ENCODE data around the gene IMPA2. TPM values are rescaled to one million over a fixed set of nuclear protein-coding genes. Genes with fewer than 3 reads are reported as not detected.

The IMPA2 gene
- total and polyA plus RNA-seq, 2 of the 13 experiments (the other 11 are each of a cell fraction or from before 2014, with no cell fraction given) = 37.8 to 71.8 TPM

DNA sequence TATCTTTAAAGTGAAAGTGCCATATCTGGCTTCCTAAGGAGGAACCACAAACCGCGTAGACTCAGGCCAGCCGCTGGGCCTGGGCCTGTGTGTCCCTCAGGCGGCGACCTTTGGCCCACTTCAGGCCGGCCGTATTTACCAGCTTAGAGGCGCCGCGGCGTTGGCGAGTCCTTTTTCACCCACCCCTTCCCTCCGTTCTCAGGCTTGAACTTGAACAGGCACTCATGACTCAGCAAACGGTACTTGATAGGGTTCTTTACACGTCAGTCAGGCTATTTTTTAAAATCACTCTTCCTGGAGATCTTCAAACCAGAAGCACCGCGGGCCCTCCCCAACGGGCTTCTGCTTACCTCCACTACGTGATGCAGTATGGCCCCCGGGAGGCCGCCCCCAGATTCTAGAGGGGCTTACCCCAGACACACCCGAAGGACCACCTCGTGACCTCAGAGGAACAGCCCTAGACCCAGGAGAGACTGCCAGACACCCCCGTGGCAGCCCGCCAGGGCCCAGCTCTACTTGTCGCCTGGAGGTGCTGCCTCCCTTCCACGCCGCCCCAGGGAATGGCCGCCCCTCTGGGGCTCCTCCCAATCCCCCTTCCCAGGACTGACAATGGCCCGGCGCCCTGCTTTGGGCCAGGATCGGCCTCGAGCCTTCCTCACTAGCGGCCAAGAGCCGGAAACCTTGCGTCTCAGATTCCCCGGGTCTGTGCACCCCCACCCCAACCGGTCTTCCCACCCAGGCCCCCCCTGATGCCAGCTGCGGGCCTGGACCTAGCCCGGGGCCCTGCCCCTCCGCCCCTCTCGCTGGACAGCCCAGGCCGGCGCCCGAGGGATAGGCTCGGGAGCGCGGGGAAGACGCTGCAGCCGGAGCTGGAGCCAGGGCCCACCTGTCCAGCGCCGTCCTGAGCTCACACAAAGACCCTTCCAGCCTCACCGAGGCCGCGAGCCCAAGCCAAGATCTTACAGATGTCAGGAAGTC is 33.8 kb upstream of the IMPA2 start (continued):
- TF ChIP-seq ZFP82 (CRISPR knock-in tag; IDR thresholded peaks at IDR 0.05; ENCODE audit: borderline replicate concordance) (no peak), ZNF275 (CRISPR knock-in tag; IDR thresholded peaks at IDR 0.05; ENCODE audit: borderline replicate concordance) (no peak), THAP7 (CRISPR knock-in tag; IDR thresholded peaks at IDR 0.05) (no peak), RORA (CRISPR knock-in tag; IDR thresholded peaks at IDR 0.05) (no peak), DBP (CRISPR knock-in tag; IDR thresholded peaks at IDR 0.05; ENCODE audit: not compliant biosample characterization) (no peak), ZNF20 (CRISPR knock-in tag; IDR thresholded peaks at IDR 0.05) (no peak), DNMT3B (CRISPR knock-in tag; conservative IDR thresholded peaks at IDR 0.05) (no peak), ZNF333 (CRISPR knock-in tag; IDR thresholded peaks at IDR 0.05; ENCODE audit: borderline replicate concordance) (no peak), MZF1 (CRISPR knock-in tag; IDR thresholded peaks at IDR 0.05; ENCODE audit: borderline replicate concordance) (no peak), KAT8 (CRISPR knock-in tag; IDR thresholded peaks at IDR 0.05) (peak; percentile 72), CENPT (CRISPR knock-in tag; IDR thresholded peaks at IDR 0.05; ENCODE audit: low read depth) (no peak), ZNF615 (CRISPR knock-in tag; IDR thresholded peaks at IDR 0.05; ENCODE audit: borderline replicate concordance) (no peak), ATF7-NPFF (CRISPR knock-in tag; IDR thresholded peaks at IDR 0.05; ENCODE audit: low read depth) (no peak), ZZZ3 (CRISPR knock-in tag; IDR thresholded peaks at IDR 0.05; ENCODE audit: borderline replicate concordance) (no peak; the same call in 1 of the 2 replicates), ZNF598 (CRISPR knock-in tag; IDR thresholded peaks at IDR 0.05; ENCODE audit: borderline replicate concordance) (no peak; the same call in 1 of the 2 replicates), CCAR2 (optimal IDR thresholded peaks at IDR 0.05; ENCODE audit: low read depth, low read length) (no peak), HOXA7 (CRISPR knock-in tag; IDR thresholded peaks at IDR 0.05) (no peak), TAF15 (IDR thresholded peaks at IDR 0.05; ENCODE audit: low read depth, low read length, poor library complexity, severe bottlenecking) (no peak), NR2F2 (IDR thresholded peaks at IDR 0.05; ENCODE audit: borderline replicate concordance, low read depth) (0 out of 2 replicates have a peak, but pooled peaks have one; percentile 60), ZNF354B (CRISPR knock-in tag; IDR thresholded peaks at IDR 0.05) (no peak), TRIM22 (IDR thresholded peaks at IDR 0.05) (no peak), YEATS2 (CRISPR knock-in tag; IDR thresholded peaks at IDR 0.05; ENCODE audit: borderline replicate concordance) (0 out of 2 replicates have a peak, but pooled peaks have one; percentile 42), TBP (CRISPR knock-in tag; IDR thresholded peaks at IDR 0.05) (no peak)

Data from HepG2 (cell line).